IPS-20b (cell line): ENCODE results near the gene ZNF487.
"Not testable (repeated sequence)": the region's sequence is repeated elsewhere in the genome, so short reads cannot be mapped to it uniquely, and the experiment has no call there.

ENCODE experiments used
- H3K27ac ChIP-seq: one replicate; pipeline ENCODE4 v1.5.1; 2013; ENCODE audit warnings: low read length
- H3K27me3 ChIP-seq: 2 replicates; pipeline ENCODE4 v1.6.1; 2013; ENCODE audit warnings: mild to moderate bottlenecking, low read length, inconsistent platforms; ENCODE audit not compliant: insufficient read depth
- H3K36me3 ChIP-seq: 2 replicates; pipeline ENCODE4 v1.6.1; 2013; ENCODE audit warnings: low read depth, mild to moderate bottlenecking, inconsistent platforms, low read length, moderate library complexity; ENCODE audit not compliant: insufficient read depth
- H3K4me1 ChIP-seq: 2 replicates; pipeline ENCODE4 v1.6.1; 2013; ENCODE audit warnings: mild to moderate bottlenecking, control low read depth, inconsistent platforms, low read length, moderate library complexity; ENCODE audit not compliant: insufficient read depth
- H3K4me3 ChIP-seq: 2 replicates; pipeline ENCODE4 v1.5.1; 2013; ENCODE audit warnings: mild to moderate bottlenecking, low read length, inconsistent platforms
- H3K9ac ChIP-seq: 2 replicates; pipeline ENCODE4 v1.6.1; 2013; ENCODE audit warnings: low read depth, mild to moderate bottlenecking, inconsistent platforms, low read length, moderate library complexity
- H3K9me3 ChIP-seq: 2 replicates; pipeline ENCODE4 v1.6.1; 2013; ENCODE audit warnings: mild to moderate bottlenecking, low read depth, low read length, inconsistent platforms; ENCODE audit not compliant: insufficient read depth

ZNF487 gene

DNA sequence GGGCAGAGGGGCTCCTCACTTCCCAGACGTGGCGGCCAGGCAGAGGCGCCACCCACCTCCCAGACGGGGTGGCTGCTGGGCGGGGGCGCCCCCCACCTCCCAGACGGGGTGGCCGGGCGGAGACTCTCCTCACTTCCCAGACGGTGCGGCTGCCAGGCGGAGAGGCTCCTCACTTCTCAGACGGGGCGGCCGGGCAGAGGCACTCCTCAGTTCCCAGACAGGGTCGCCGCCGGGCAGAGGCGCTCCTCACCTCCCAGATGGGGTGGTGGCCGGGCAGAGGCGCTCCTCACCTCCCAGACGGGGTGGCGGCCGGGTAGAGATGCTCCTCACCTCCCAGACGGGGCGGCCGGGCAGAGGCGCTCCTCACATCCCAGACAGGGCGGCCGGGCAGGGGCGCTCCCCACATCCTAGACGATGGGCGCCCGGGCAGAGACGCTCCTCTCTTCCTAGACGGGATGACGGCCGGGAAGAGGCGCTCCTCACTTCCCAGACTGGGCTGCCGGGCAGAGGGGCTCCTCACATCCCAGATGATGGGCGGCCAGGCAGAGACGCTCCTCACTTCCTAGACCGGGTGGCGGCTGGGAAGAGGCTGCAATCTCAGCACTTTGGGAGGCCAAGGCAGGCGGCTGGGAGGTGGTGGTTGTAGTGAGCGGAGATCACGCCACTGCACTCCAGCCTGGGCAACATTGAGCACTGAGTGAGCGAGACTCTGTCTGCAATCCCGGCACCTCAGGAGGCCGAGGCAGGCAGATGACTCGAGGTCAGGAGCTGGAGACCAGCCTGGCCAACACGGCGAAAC lies 9.5 kb downstream of the ZNF487 start:
- not testable (repeated sequence) for H3K36me3 ChIP-seq, H3K27ac ChIP-seq, H3K9ac ChIP-seq, H3K4me1 ChIP-seq, H3K27me3 ChIP-seq, H3K4me3 ChIP-seq, H3K9me3 ChIP-seq

DNA sequence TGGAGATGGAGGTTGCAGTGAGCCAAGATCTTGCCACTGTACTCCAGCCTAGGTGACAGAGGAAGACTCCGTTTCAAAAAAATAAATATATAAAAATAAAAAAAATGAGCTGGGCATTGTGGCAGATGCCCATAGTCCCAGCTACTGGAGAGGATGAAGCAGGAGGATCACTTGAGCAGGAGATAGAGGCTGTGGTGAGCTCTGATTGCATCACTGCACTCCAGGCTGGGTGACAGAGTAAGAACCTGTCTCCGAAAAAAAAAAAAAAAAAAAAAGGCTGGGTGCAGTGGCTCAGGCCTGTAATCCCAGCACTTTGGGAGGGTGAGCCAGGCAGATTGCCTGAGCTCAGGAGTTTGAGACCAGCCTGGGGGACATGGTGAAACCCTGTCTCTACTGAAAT lies 11.8 kb downstream of the ZNF487 start:
- no peak overlapping the region for H3K9ac ChIP-seq
- H3K4me3 ChIP-seq = no peak overlapping the region
- no peak overlapping the region for H3K27ac ChIP-seq
- H3K9me3 ChIP-seq = 0 out of 2 replicates have a peak, but pooled peaks cover 4% of the 10 kb centered on the region
- H3K4me1 ChIP-seq = no peaks in the 10 kb centered on the region
- no peaks in the 10 kb centered on the region for H3K36me3 ChIP-seq
- no peaks in the 10 kb centered on the region for H3K27me3 ChIP-seq

- Histone ChIP-seq H3K9me3 (no peaks in the 10 kb centered on the region), H3K27me3 (no peaks in the 10 kb centered on the region), H3K9ac (no peak overlapping the region), H3K4me3 (no peak overlapping the region), H3K36me3 (no peaks in the 10 kb centered on the region), H3K27ac (no peak overlapping the region), H3K4me1 (peaks cover 4% of the 10 kb centered on the region; the same call in 1 of the 2 replicates)
Measured at GRCh38 chr10:43452356-43452914, 15.5 kb downstream of the ZNF487 start.

- H3K4me1 ChIP-seq = peaks cover 9% of the 10 kb centered on the region; the same call in 1 of the 2 replicates
- no peaks in the 10 kb centered on the region for H3K36me3 ChIP-seq
- no peak overlapping the region for H3K4me3 ChIP-seq
- H3K9me3 ChIP-seq = no peaks in the 10 kb centered on the region
- H3K9ac ChIP-seq = no peak overlapping the region
- H3K27me3 ChIP-seq = no peaks in the 10 kb centered on the region
- no peak overlapping the region for H3K27ac ChIP-seq
Measured at GRCh38 chr10:43453266-43453831, 16.4 kb downstream of the ZNF487 start.

- peaks cover 15% of the 10 kb centered on the region for H3K4me1 ChIP-seq
- H3K4me3 ChIP-seq, H3K9ac ChIP-seq, H3K27ac ChIP-seq, H3K36me3 ChIP-seq, H3K9me3 ChIP-seq, H3K27me3 ChIP-seq: not testable (repeated sequence)
Measured at GRCh38 chr10:43454025-43454424, 17.1 kb downstream of the ZNF487 start.

GRCh38 chr10:43456561-43456960 lies 19.6 kb downstream of the ZNF487 start:
- H3K4me1 ChIP-seq = peaks cover 15% of the 10 kb centered on the region
- H3K27ac ChIP-seq, H3K27me3 ChIP-seq, H3K36me3 ChIP-seq, H3K9ac ChIP-seq, H3K9me3 ChIP-seq, H3K4me3 ChIP-seq: not testable (repeated sequence)

- H3K4me3 ChIP-seq = peak overlapping the region; percentile 30; the same call in 1 of the 2 replicates
- no peaks in the 10 kb centered on the region for H3K9me3 ChIP-seq
- H3K27ac ChIP-seq = no peak overlapping the region
- 0 out of 2 replicates have a peak overlapping the region, but pooled peaks have one; percentile 6 for H3K9ac ChIP-seq
- no peaks in the 10 kb centered on the region for H3K27me3 ChIP-seq
- H3K36me3 ChIP-seq = no peaks in the 10 kb centered on the region
- peaks cover 15% of the 10 kb centered on the region for H3K4me1 ChIP-seq
Measured at GRCh38 chr10:43458227-43458626, 21.3 kb downstream of the ZNF487 start.

GRCh38 chr10:43461950-43462349 lies 25.0 kb downstream of the ZNF487 start:
- Histone ChIP-seq H3K4me3 (no peak overlapping the region), H3K27ac (no peak overlapping the region), H3K27me3 (no peaks in the 10 kb centered on the region), H3K9ac (no peak overlapping the region), H3K36me3 (no peaks in the 10 kb centered on the region), H3K9me3 (no peaks in the 10 kb centered on the region), H3K4me1 (peaks cover 11% of the 10 kb centered on the region)

DNA sequence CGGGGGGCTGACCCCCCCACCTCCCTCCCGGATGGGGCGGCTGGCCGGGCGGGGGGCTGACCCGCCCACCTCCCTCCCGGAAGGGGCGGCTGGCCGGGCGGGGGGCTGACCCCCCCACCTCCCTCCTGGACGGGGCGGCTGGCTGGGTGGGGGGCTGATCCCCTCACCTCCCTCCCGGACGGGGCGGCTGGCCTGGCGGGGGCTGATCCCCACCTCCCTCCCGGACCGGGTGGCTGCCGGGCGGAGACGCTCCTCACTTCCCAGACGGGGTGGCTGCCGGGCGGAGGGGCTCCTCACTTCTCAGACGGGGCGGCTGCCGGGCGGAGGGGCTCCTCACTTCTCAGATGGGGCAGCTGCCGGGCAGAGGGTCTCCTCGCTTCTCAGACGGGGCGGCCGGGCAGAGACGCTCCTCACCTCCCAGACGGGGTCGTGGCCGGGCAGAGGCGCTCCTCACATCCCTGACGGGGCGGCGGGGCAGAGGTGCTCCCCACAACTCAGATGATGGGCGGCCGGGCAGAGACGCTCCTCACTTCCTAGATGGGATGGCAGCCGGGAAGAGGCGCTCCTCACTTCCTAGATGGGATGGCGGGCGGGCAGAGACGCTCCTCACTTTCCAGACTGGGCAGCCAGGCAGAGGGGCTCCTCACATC lies 28.3 kb downstream of the ZNF487 start:
- H3K4me1 ChIP-seq, H3K27me3 ChIP-seq, H3K4me3 ChIP-seq, H3K9ac ChIP-seq, H3K36me3 ChIP-seq, H3K9me3 ChIP-seq, H3K27ac ChIP-seq: not testable (repeated sequence)

DNA sequence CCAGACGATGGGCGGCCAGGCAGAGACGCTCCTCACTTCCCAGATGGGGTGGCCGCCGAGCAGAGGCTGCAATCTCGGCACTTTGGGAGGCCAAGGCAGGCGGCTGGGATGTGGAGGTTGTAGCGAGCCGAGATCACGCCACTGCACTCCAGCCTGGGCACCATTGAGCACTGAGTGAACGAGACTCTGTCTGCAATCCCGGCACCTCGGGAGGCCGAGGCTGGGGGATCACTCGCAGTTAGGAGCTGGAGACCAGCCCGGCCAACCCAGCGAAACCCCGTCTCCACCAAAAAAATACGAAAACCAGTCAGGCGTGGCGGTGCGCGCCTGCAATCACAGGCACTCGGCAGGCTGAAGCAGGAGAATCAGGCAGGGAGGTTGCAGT lies 28.8 kb downstream of the ZNF487 start:
- not testable (repeated sequence) for H3K27ac ChIP-seq, H3K9ac ChIP-seq, H3K9me3 ChIP-seq, H3K4me1 ChIP-seq, H3K36me3 ChIP-seq, H3K4me3 ChIP-seq, H3K27me3 ChIP-seq

- no peak overlapping the region for H3K4me3 ChIP-seq
- H3K4me1 ChIP-seq = no peaks in the 10 kb centered on the region
- H3K27ac ChIP-seq = no peak overlapping the region
- no peak overlapping the region for H3K9ac ChIP-seq
- no peaks in the 10 kb centered on the region for H3K27me3 ChIP-seq
- H3K36me3 ChIP-seq = no peaks in the 10 kb centered on the region
- no peaks in the 10 kb centered on the region for H3K9me3 ChIP-seq
Measured at GRCh38 chr10:43471146-43471545, 34.2 kb downstream of the ZNF487 start.
